IPS DF 6.9 (cell line): ENCODE measurements around the gene IGF2BP1.

Experiments used
- DNase-seq: peaks from one replicate; pipeline ENCODE4 v3.0.0-alpha.2; 2013; ENCODE audit warnings: low read depth, low spot score
- H3K27ac ChIP-seq: one replicate; pipeline ENCODE4 v1.5.1; 2013; ENCODE audit warnings: low read length, control low read depth
- H3K27me3 ChIP-seq: 2 replicates; pipeline ENCODE4 v1.6.1; 2013; ENCODE audit warnings: mild to moderate bottlenecking, low read length; ENCODE audit not compliant: control insufficient read depth, insufficient read depth
- H3K36me3 ChIP-seq: 2 replicates; pipeline ENCODE4 v1.6.1; 2013; ENCODE audit warnings: low read length; ENCODE audit not compliant: control insufficient read depth, insufficient read depth
- H3K4me1 ChIP-seq: 2 replicates; pipeline ENCODE4 v1.6.1; 2013; ENCODE audit warnings: low read length; ENCODE audit not compliant: control insufficient read depth, insufficient read depth
- H3K4me3 ChIP-seq: 2 replicates; pipeline ENCODE4 v1.5.1; 2013; ENCODE audit warnings: mild to moderate bottlenecking, low read length
- H3K9me3 ChIP-seq: 2 replicates; pipeline ENCODE4 v1.6.1; 2013; ENCODE audit warnings: low read length, inconsistent platforms; ENCODE audit not compliant: control insufficient read depth, insufficient read depth
- WGBS: extraction: QIAGEN DNeasy Blood & Tissue Kit; methylation state at CpG from one replicate; pipeline ENCODE4 v1.1.7; 2013; ENCODE audit warnings: mixed read lengths, missing lambda C conversion rate; ENCODE audit not compliant: insufficient read length, insufficient coverage; 5-methylcytosine and 5-hydroxymethylcytosine counted together

IGF2BP1 gene

GRCh38 chr17:49055181-49055927 is 58.2 kb downstream of the IGF2BP1 start:
- WGBS, result no CpG with 5 or more reads among the region's 7 CpGs
- no peak overlapping the region for H3K27ac ChIP-seq
- peaks cover 17% of the 10 kb centered on the region for H3K36me3 ChIP-seq
- no peak for DNase-seq
- no peak overlapping the region for H3K4me3 ChIP-seq
- peaks cover 7% of the 10 kb centered on the region for H3K4me1 ChIP-seq
- no peaks in the 10 kb centered on the region for H3K27me3 ChIP-seq
- no peaks in the 10 kb centered on the region for H3K9me3 ChIP-seq

- H3K4me1 ChIP-seq, result no peaks in the 10 kb centered on the region
- no peaks in the 10 kb centered on the region for H3K36me3 ChIP-seq
- H3K27ac ChIP-seq, result no peak overlapping the region
- H3K4me3 ChIP-seq, result no peak overlapping the region
- H3K27me3 ChIP-seq, result no peaks in the 10 kb centered on the region
- DNase-seq, result no peak
- WGBS, result no CpG with 5 or more reads among the region's 7 CpGs
- H3K9me3 ChIP-seq, result no peaks in the 10 kb centered on the region
These were observed 64.3 kb downstream of the IGF2BP1 start for GRCh38 chr17:49061524-49061943.

GRCh38 chr17:49063652-49064051 is 66.5 kb downstream of the IGF2BP1 start:
- no peaks in the 10 kb centered on the region for H3K9me3 ChIP-seq
- WGBS, result no CpG with 5 or more reads among the region's 2 CpGs
- no peak overlapping the region for H3K4me3 ChIP-seq
- H3K36me3 ChIP-seq, result no peaks in the 10 kb centered on the region
- H3K27me3 ChIP-seq, result no peaks in the 10 kb centered on the region
- DNase-seq, result no peak
- no peaks in the 10 kb centered on the region for H3K4me1 ChIP-seq
- H3K27ac ChIP-seq, result no peak overlapping the region

- Histone ChIP-seq H3K27me3 (no peaks in the 10 kb centered on the region), H3K27ac (no peak overlapping the region), H3K9me3 (no peaks in the 10 kb centered on the region), H3K36me3 (no peaks in the 10 kb centered on the region), H3K4me1 (no peaks in the 10 kb centered on the region), H3K4me3 (no peak overlapping the region)
- no CpG with 5 or more reads among the region's 8 CpGs for WGBS
- DNase-seq, result no peak
These were observed 70.0 kb downstream of the IGF2BP1 start for GRCh38 chr17:49067163-49067562.

- Histone ChIP-seq H3K4me3 (no peak overlapping the region), H3K9me3 (no peaks in the 10 kb centered on the region), H3K36me3 (no peaks in the 10 kb centered on the region), H3K4me1 (no peaks in the 10 kb centered on the region), H3K27me3 (no peaks in the 10 kb centered on the region), H3K27ac (no peak overlapping the region)
- DNase-seq, result no peak
- no CpG with 5 or more reads among the region's 2 CpGs for WGBS
These were observed 72.5 kb downstream of the IGF2BP1 start for GRCh38 chr17:49069585-49070273.

GRCh38 chr17:49071106-49071505 is 73.9 kb downstream of the IGF2BP1 start:
- Histone ChIP-seq H3K36me3 (no peaks in the 10 kb centered on the region), H3K27me3 (no peaks in the 10 kb centered on the region), H3K9me3 (no peaks in the 10 kb centered on the region), H3K4me1 (no peaks in the 10 kb centered on the region), H3K4me3 (no peak overlapping the region), H3K27ac (no peak overlapping the region)
- no CpG with 5 or more reads among the region's 1 CpG for WGBS
- no peak for DNase-seq

- no CpG with 5 or more reads among the region's 3 CpGs for WGBS
- Histone ChIP-seq H3K27me3 (no peaks in the 10 kb centered on the region), H3K4me1 (no peaks in the 10 kb centered on the region), H3K9me3 (no peaks in the 10 kb centered on the region), H3K27ac (no peak overlapping the region), H3K36me3 (no peaks in the 10 kb centered on the region), H3K4me3 (no peak overlapping the region)
- no peak for DNase-seq
These were observed 77.8 kb downstream of the IGF2BP1 start for GRCh38 chr17:49074851-49075540.

GRCh38 chr17:49076573-49077384 is 79.6 kb downstream of the IGF2BP1 start:
- no CpG with 5 or more reads among the region's 7 CpGs for WGBS
- H3K4me3 ChIP-seq, result no peak overlapping the region
- H3K4me1 ChIP-seq, result no peaks in the 10 kb centered on the region
- H3K9me3 ChIP-seq, result no peaks in the 10 kb centered on the region
- H3K27me3 ChIP-seq, result no peaks in the 10 kb centered on the region
- DNase-seq, result no peak
- no peaks in the 10 kb centered on the region for H3K36me3 ChIP-seq
- no peak overlapping the region for H3K27ac ChIP-seq

- Histone ChIP-seq H3K9me3 (no peaks in the 10 kb centered on the region), H3K27me3 (no peaks in the 10 kb centered on the region), H3K4me3 (no peak overlapping the region), H3K27ac (no peak overlapping the region), H3K36me3 (no peaks in the 10 kb centered on the region), H3K4me1 (no peaks in the 10 kb centered on the region)
- no CpG with 5 or more reads among the region's 7 CpGs for WGBS
- no peak for DNase-seq
These were observed 81.1 kb downstream of the IGF2BP1 start for GRCh38 chr17:49078248-49078647.
